ENCODE data around the gene USP48.

The USP48 gene

DNA sequence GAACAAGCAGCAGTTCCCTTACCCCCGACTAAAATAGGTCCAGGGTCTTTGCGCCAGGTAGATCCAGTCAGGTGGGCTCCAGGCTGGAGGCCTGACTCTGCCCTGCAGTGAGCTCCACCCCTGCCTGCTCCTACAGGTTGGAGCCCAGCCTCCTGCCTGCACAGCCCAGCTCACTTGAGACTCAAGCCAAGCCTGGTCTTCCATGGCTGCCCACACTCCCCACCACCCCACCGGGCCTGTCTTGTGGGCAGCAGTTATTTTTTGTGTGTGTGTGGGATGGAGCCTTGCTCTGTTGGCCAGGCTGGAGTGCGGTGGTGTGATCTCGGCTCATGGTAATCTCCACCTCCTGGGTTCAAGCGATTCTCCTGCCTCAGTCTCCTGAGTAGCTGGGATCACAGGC is 142.3 kb downstream of the USP48 start:
- no peak for DNase-seq (ENCODE audit: low read depth in 2 of 2)
- TF ChIP-seq, protein P1, sequence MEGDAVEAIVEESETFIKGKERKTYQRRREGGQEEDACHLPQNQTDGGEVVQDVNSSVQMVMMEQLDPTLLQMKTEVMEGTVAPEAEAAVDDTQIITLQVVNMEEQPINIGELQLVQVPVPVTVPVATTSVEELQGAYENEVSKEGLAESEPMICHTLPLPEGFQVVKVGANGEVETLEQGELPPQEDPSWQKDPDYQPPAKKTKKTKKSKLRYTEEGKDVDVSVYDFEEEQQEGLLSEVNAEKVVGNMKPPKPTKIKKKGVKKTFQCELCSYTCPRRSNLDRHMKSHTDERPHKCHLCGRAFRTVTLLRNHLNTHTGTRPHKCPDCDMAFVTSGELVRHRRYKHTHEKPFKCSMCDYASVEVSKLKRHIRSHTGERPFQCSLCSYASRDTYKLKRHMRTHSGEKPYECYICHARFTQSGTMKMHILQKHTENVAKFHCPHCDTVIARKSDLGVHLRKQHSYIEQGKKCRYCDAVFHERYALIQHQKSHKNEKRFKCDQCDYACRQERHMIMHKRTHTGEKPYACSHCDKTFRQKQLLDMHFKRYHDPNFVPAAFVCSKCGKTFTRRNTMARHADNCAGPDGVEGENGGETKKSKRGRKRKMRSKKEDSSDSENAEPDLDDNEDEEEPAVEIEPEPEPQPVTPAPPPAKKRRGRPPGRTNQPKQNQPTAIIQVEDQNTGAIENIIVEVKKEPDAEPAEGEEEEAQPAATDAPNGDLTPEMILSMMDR (IDR thresholded peaks at IDR 0.05; ENCODE audit: low read depth, low read length) = no peak
- no peak overlapping the region for H3K4me3 ChIP-seq (replicated peaks in 1 of 2; ENCODE audit: low read depth in 2 of 2, low read length in 2 of 2)

DNA sequence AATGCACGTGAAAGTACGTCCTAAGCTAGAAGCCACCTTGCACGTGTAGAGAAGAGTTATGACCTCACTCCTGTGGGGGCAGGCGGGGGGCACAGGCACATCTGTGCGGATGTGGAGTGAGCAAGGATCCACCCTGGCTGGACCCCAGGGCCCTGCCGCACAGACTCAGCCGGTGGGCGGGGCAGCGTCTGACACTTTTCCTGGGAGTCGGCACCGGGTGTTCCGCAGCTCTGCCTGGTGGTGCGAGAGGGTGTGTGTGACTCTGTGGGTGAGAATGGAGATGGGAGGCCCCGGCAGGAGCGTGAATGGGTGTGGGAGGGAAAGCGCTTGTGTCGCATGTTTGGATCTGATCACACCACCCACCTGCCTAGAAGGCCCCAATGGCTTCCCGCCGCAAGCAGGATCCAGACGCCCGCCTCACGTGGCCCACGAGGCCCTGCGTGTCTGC is 143.3 kb downstream of the USP48 start:
- no peak overlapping the region for H3K4me3 ChIP-seq (replicated peaks in 1 of 2; ENCODE audit: low read depth in 2 of 2, low read length in 2 of 2)
- TF ChIP-seq, protein P1 (IDR thresholded peaks at IDR 0.05; ENCODE audit: low read depth, low read length) = no peak
- DNase-seq (ENCODE audit: low read depth in 2 of 2) = peak in 1 of 2 donors; percentile 10

DNA sequence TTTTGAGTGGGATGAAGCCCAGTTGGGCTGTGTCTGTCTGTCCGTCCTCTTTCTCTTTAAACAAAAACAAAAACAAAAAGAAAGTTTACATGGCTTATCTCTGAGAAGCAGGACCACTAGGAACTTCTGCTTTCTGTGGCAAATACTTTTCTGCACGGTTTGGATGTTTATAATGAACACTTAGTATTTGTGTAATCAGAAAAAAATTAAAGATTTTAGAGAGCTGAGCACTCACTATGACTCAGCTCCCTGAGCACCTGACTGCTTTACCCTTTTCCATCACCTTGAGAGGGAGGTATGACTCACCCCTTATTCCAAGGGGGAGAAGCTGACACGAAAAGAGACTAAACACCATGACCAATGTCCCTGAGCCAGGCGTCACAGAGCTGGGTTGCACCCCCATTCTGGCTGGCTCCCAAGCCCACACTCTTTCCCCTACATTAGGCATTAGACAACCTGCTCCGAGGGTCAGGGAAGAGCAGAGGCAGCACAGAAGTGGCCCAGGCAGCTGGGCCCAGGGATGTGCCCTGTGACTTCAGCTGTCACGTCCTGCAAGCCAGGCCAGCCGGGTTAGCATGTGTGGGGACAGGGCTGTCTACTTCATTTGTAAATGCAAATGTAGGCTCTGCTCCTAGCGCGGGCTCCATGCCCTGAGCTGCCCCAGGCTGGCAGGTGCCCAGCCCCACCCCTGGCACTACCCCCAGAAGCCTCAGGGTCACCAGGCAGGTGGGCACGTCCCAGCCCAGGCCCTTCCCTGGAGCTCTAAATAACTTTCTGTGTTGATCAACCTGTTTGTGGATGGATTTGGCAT is 144.2 kb downstream of the USP48 start:
- TF ChIP-seq, protein P1 (IDR thresholded peaks at IDR 0.05; ENCODE audit: low read depth, low read length) = no peak
- DNase-seq (ENCODE audit: low read depth in 2 of 2) = peak in 1 of 2 donors; percentile 25
- no peak overlapping the region for H3K4me3 ChIP-seq (replicated peaks in 1 of 2; ENCODE audit: low read depth in 2 of 2, low read length in 2 of 2)

DNA sequence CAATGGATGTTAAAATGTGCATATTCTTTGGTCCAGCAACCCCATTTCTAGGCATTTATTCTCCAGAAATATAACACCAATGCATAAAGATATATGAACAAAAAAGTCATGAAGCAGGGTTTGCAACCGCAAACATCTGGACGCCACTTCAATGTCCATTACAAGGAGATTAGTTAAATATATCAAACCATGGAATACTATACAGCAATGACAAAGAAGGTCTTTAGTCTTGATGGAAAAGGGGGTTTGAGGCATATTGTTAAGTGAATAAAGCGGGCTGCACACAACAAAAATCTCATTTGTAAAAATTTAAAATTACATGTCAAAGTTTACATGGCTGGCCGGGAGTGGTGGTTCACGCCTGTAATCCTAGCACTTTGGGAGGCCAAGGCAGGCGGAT is 145.4 kb downstream of the USP48 start:
- DNase-seq (ENCODE audit: low read depth in 2 of 2) = no peak
- no peak overlapping the region for H3K4me3 ChIP-seq (replicated peaks in 1 of 2; ENCODE audit: low read depth in 2 of 2, low read length in 2 of 2)
- TF ChIP-seq, protein P1 (IDR thresholded peaks at IDR 0.05; ENCODE audit: low read depth, low read length) = no peak

DNA sequence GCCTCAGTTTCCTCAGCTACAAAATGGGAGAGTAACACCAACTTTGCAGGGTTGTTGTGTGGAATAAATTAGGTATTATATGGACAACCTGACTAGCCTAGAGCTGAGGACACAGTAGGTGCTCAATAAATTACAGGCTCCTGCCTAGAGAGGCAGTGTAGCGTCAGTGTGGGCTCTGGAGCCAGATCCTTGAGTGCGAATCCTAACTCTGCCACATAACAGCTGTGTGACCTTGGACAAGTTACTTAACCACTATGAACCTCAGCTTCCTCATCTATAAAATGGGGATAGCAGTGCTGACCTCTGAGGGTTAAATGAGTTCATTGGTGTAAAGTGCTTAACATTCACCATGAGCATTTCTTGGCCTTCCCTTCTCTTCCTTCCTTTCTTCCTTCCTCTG is 146.9 kb downstream of the USP48 start:
- H3K4me3 ChIP-seq (replicated peaks in 1 of 2; ENCODE audit: low read depth in 2 of 2, low read length in 2 of 2) = no peak overlapping the region
- TF ChIP-seq, protein P1 (IDR thresholded peaks at IDR 0.05; ENCODE audit: low read depth, low read length) = no peak
- DNase-seq (ENCODE audit: low read depth in 2 of 2) = no peak

DNA sequence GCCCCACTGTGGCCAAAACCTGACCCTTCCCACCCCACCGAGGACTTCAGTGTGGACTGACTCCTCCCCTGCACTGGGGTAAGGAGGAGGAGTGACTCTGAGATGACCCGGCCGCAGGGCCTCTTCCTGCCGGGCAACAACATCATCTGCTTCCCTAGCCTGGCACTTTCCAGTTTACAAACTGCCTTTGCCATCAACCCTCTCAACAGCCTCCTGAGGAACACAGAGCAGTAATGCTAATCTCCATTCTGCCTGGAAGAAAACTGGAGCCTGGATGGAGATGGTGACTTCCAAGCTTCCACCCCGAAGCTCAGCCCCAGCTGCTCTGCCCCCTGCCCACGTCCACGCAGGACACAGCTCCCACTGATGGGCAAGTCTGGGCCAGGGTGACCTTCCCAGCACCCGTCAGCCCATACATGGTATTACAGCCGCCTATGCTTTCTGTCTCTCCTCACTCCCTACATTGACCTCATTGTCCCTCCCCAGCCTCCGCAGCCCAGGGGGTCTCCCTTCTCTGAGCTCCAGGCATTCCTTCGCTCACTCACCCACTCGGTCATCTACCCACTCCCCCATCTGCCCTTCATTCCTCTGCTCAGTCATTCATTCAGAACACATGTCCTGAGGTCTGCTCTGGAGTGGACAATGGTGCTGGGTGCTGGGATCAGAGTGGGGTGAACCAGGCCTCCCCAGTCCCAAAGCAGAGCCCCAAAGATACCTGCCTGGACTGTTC is 148.0 kb downstream of the USP48 start:
- no peak for DNase-seq (ENCODE audit: low read depth in 2 of 2)
- TF ChIP-seq, protein P1 (IDR thresholded peaks at IDR 0.05; ENCODE audit: low read depth, low read length) = no peak
- no peak overlapping the region for H3K4me3 ChIP-seq (replicated peaks in 1 of 2; ENCODE audit: low read depth in 2 of 2, low read length in 2 of 2)

All from cardiac fibroblast (primary cell).